Activated CD8-positive, alpha-beta memory T cell treated with anti-CD3 and anti-CD28 coated beads, Interleukin-2, amount 50 U/mL, for 1 hour (primary cell): ENCODE measurements around the gene ZXDC.

Experiments
- DNase-seq: peaks from one replicate; pipeline ENCODE4 v3.0.0-alpha.2; 2020; ENCODE audit errors: extremely low read depth

ZXDC gene

DNA sequence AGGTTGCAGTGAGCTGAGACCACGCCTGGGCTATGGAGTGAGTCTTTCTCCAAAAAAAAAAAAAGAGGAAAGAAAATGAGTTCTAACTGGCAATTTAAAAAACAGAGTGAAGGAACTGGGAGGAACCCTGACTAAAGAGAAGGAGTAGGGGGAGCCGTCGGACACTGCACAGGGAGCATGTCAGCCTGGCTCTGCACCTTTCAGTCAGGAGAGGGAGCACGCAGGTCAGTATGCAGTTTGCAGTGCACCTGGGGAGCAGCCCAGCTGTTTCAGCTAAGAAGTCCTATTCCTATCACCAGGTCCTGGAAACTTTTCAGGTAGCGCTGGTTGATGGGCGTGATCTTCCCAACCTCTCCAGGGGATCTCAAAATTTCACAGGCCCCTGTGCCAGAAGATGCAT lies 14.9 kb upstream of the ZXDC start:
- no peak for DNase-seq

DNA sequence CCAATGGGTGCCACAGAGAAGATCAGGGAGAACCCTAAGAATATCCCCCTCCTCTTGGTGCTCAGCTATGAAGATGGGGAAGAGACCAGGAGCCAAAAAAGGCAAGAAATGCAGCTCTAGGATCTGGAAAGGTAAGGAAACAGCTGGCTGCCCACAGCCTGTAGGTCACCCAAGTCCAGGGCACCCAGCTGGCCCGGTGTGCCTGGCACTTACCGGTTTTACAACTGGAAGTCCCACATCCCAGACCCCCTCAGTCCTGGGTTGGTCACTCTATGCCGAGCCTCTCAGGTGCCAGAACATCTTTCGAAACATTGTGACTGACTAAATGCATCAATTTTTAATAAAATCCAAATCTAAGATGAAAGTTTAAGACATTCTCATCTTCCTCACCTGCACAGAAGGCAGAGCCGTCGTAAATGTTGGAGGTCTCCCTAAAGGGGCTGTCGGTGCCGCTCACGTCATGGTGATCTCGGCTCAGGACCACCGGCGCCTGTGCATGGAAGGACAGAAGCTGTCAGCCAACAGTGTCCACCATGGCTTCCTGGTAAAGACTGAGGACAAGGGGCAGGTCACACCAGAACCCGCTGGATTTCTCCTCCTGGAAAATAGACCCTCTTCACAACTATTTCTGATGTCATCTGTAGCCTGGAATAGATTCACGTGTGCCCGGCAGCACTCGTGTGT lies 13.3 kb upstream of the ZXDC start:
- DNase-seq = no peak

DNA sequence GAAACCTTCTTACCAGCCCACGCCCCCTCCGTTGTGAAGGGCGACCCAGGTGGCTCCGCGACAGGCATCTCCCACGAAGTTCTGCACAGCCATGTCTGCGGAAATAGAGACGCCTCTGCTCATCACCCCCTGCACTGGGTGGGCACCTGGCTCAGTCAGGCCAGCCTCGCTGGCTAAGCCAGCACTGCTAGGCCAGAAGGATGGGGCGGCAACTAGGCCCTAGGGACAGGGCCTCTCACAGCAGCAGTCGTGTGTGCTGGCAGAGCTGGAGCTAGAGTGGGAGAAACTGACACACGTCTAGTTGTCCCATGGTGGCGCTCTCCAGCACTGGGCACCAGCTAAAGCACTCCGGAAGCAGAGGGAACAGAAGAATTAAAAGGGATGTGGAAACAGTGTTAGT lies 12.5 kb upstream of the ZXDC start:
- DNase-seq = no peak

DNA sequence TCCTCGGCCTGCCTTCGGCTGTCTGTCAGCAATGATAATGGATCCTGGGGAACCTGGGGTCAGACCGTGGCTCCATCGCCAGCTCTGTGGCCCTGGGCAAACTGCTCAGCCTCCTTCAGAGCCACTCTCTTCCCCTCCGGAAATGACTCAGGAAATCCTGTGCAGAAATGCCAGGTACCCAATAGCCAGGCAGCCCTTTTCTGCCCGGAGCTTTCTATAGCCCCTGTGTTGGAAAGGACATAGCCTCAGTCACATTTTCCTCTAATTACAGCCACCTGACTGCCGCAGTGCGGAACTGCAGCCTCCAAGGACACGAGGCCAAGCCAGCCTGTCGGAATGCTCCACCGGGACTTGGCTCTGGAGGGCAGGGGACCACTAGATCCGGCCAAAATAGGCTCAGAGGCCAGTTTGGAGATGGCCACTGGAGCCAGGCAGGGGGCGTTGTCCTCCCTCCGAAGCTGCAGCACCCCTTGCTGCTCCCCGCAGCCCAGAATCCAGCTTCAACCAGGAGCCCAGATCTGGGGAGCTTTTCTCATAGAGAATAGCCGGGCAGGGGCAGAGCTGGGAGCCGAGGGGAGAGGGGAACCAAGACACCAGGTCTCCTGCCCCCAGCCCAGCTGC lies 11.6 kb upstream of the ZXDC start:
- no peak for DNase-seq

DNA sequence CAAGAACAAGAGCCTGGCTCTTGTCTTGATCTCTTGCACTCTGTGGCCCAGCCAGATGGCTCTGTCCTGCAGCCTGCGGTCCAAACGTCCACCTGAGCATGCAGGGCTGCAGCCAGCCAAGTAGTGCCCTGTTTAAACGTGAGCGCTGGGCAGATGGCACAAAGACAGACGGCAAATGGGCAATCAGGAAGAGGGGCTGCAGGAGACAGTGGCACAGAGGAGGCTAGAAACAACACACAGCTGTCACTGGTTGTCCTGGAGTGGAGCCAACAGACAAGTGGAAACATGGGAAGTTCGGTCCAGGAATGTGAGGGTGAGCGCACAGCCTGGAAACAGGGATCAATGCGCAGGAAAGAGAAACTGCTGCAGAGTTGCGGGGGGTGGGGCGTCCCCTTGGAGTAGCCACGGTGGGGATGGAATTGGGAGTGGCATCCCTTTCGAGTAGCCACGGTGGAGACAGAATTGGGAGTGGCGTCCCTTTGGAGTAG lies 10.7 kb upstream of the ZXDC start:
- DNase-seq = no peak

DNA sequence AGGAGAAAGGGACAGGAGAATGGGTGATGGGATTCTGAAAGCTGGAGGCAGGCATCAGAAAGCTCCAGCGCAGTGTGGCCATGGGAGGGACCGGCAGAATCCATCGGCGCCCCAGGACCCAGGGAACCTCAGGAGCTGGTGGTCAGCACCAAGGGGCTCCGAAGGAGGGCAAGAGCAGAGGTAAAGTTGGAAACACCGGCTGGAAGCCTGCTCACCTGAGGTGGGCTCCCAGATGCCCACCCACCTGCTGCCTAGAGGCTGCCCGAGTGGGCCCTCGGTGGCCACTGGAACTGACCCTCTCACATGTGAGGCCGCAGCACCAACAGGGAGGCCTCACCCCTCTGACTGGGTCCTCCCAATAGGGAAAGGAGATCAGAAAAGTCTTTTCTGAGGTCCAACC lies 10.3 kb upstream of the ZXDC start:
- DNase-seq = no peak

DNA sequence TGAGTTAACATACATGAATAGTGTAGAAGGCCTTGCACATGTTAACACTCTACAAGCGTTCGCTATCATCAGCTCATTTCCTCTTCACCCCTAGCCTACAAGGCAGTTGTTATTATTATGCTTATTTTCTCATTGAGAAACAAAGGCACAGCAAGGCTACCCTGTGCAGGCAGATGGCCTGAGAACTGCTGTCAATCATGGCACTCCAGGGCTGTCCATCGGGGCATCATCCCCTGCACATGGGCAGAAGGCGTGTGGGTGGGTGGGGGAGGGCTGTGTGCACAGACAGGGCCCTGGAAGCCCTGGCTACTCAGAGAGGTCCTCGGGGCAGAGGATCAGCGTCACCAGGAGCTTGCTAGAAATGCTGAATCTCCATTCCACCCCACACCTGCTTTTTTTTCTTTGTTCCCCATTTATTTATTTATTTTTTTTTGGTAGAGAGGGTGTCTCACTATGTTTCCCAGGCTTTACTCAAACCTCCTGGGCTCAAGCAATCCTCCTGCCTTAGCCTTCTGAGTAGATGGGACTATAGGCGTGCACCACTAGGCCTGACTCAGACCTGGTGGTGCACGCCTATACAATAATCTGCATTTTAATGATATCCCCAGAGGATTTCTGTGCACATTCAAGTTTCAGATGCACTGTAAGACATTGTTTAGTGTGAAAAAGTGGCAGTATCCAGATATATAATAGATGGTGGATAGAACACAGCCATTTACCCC lies 9.6 kb upstream of the ZXDC start:
- no peak for DNase-seq

DNA sequence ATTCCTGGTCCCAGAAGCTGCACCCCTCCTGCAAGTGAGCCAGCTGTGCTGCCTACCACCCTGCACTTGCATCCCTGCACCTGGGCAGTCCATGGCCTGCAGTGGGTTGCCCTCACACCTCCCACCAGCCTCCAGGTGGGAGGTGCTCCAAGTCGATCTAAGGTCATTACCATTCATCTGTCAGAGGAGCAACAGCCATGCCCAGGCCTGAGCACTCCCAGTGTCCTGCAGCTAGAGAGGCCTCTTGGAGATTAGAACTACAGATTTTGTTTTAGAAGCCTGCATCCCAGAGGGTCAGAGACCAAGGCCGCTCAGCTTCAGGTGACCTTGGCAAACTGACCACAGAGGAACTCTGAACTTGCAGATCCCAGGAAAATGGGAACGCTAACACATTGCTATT lies 9.0 kb upstream of the ZXDC start:
- no peak for DNase-seq

DNA sequence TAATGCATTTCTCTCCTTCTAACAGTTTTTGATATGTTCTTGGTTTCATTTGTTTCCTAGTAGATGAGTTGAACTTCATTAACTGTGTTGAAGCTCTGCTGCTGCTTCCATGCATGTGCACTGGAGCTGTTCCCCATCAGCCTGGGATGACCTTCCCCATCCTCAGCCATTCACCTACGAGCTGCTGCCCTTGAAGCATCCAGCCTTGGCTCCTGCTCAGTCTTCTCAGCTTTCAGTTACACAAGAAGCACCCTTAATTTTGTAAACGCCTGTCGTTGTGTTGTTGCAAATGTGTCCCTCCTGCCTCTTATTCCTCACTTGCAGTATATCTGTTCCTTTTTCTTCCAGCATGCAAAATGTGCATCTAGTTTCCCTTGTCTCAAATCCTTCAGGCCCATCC lies 8.5 kb upstream of the ZXDC start:
- no peak for DNase-seq

DNA sequence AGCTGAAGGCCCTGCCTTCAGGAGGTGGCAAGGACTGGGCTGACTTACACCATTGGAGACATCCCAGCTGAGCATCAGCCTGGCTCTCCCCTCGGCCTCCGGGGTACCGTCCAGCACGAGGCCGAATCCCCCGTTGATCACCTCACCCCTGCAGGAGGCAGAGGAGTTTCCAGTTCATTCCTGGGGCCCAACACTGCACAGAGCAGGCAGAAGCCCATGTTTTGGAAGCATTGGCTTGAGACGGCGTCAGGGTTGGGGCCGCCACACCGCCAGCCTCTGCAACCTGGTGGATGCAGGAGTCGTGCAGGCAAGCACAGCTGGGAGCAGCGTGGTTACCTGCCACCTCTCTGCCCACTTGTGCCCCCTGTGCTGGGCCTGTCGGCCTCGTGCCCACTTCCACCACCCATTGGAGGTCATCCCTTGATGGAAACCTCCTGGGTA lies 7.7 kb upstream of the ZXDC start:
- no peak for DNase-seq

DNA sequence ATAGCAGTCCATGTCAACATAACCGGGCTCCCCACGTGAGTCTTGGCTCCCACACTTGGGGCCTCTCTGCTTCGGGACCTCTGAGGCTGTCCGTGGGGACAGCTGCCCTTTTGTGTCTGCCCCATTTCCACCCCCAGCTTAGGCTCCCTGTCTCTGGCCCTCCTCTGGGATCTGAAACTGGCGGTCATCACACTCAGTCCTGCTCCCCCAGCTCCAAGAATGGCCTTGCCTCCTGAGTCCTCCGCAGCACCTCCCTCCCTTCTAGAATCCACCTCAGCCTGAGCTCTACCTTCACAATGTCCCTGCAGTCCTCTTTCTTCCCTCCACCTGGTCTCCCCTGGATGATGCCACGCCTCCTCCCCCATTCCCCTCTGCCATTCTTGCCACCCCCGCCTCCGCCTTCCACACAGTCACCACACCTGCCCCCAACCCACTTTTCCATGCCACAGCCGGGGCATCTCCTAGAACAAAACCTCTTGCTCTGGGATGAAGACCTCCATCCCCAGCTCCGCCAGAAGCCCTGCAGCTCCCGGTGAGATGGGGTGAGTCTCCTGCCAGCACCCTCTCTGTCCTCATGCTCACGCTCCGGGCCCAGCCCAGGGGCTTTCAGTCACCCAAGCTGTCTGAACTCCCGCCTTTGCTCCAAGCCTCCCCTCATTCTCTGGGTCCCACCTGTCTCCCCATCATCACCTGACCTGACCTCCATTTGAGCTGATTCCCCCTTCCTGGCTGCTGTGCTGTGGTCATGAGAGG lies 7.0 kb upstream of the ZXDC start:
- DNase-seq = no peak

DNA sequence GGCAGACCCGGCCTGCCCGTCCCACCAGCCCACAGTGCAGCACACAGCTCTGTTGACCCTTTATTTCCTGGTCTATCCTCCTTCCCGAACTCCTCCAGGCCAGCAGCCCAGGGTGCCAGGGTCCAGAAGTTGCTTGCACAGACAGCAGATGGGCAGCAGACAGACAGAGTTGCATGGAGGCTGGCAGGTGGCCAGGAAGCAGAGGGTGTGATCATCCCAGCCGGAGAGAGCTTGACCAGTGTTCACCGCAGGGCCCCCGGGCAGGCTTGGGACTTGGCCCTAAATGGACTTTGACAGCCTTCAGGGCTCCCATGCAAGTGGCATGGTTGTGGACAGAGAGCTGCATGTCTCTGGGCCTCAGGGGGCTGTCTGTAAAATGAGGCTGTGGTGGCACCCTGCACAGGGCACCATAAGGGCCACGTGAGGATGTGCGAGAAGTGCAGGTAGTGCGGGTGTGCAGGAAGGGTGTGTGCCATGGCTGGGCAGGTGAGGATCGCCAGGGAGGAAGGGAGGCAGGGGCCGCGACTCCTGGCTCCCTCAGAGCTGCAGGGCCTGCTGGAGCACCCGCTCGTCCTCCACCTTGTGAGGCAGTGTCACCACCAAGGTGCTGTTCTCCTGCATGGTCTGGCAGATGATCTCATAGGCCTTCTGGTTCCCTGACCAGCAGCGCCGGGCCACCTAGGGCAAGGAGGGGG lies 6.3 kb upstream of the ZXDC start:
- DNase-seq = no peak

DNA sequence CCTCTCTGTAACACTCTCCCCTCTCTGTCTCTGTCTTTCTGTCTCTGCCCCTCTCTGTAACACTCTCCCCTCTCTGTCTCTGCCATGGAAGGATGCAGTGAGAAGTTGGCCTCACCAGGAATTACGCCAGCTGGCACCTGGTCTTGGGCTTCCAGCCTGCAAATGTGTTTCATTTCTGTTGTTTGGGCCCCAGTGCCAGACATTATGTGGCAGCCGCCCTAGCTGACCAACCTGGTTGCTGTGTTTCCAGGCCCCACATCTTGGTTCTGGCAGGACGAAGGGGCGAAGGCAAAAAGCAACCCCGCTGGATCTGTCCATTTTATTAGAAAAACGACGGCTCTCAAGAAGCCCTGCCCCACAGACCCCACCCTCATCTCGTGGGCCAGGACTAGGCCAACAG lies 5.2 kb upstream of the ZXDC start:
- no peak for DNase-seq

DNA sequence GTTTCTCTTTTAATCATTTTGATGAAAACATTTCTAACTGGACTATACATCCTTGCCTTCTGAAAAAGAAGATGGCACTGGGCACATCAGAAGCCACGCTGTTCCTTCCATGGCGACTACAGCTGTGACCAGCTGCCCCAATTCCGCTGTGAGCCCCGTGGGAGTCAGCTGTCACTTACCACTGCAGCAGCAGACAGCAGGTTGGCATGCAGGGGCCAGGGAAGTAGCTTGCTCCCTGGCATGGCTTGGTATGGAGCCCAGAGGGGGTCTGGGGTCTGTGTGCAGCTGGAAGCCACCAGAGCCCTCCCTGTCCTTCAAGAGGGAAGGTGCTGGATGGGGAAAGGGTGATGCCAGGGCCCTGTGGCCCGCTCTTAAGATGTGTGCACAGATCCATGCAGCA lies 4.5 kb upstream of the ZXDC start:
- no peak for DNase-seq

DNA sequence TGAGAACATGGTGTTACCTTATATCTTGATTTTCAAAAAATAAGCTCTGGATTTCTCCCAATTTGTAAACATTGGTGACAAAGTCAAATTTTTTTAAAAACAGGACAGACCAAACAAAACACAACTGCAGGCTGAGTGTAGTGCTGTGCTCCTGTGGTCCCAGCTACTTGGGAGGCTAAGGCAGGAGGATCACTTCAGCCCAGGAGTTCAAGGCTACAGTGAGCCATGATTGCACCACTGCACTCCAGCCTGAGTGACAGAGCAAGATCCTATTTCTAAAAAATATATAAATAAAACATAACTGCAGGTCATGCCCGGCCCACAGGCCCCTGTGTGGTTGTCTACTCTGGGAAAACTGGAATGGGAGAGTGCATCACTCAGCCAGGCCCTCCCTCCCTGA lies 4.0 kb upstream of the ZXDC start:
- no peak for DNase-seq

DNA sequence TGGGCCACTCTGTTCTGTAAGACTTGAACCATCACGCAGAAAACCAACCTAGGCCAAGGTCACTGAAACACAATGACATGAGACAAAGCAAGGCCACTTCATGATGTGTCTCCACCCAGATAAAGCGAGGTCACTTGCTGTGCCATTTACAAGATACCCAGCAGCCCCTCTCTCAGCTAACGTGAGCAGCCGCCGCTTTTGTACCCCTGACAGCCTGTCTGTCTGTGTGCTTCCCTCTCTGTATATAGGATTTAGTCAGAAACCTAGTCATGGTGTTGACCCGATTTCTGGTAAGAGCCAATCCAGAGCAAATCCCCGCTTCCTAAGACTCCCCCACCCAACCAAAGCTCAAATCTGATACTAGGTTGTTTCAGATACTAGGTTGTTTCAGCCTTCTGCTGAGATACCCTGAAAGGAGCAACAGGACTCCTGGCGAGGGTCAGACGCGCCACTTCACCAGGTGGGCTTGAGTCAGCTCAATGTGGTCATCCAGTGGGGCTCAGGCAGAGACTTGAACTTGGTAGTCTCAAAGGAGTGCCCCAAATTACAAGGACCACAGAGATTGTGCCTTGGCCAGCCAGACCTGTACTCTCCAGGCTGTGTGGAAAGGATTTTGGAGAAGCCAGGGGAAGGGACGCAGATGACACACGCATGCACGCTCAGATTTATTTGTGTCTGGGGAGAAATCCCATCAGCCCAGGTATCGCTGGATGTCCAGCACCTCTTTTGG lies 3.1 kb upstream of the ZXDC start:
- no peak for DNase-seq

DNA sequence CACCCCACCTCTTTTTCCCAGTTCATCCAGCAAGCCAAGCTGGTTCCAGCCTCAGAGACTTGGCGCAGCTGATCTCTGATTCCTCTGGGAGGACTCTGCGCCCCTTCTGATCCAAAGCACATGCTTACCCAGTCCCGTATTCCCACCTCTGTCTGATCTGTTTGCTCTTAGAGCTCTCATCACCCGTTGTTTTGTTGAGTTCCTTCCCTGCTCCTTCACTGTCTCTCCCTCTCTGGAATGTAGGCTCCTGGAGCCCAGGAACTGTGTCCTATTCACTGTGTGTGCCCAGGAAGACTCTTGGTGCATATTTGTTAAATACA lies 1.3 kb upstream of the ZXDC start:
- DNase-seq = no peak

DNA sequence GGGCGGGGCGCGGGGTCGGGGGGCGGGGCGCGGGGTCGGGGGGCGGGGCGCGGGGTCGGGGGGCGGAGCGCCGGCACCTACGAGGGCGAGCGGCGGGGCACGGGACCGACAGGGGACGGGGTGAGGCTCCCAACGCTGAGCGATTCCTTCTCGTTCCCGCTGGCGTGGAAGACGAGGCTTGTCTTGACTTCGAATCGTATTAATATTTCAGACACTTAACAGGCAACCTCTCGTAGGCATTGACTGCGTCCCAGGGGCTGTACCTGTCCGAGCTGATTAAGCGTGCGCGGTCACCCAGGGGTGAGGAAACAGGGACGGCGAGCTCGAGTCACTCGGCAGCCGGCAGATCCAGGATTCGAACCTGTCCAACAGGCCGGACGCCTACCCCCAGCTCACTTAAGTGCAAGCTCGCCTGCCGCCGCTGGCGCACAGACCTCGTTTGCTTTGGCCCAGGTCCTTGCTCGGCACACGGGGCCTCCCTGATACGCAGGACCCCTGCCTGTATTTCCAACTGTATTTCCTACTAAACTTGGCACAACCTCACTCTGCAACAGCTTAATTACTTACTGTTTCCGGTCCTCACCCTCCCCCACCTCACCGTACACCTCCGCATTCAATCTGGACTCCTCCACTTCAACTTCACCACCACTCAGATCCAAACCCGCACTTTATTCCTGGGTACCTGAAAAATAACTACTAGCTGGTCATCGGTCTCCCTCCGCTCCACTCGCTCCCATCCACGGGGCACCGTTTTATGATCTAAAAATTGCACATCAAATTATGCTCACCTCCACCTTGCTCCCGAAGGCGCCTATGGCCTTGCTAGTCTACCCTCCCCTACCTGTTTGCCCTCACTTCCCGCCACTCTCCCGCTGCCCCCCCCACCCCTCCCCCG lies 722 bp upstream of the ZXDC start:
- no peak for DNase-seq

DNA sequence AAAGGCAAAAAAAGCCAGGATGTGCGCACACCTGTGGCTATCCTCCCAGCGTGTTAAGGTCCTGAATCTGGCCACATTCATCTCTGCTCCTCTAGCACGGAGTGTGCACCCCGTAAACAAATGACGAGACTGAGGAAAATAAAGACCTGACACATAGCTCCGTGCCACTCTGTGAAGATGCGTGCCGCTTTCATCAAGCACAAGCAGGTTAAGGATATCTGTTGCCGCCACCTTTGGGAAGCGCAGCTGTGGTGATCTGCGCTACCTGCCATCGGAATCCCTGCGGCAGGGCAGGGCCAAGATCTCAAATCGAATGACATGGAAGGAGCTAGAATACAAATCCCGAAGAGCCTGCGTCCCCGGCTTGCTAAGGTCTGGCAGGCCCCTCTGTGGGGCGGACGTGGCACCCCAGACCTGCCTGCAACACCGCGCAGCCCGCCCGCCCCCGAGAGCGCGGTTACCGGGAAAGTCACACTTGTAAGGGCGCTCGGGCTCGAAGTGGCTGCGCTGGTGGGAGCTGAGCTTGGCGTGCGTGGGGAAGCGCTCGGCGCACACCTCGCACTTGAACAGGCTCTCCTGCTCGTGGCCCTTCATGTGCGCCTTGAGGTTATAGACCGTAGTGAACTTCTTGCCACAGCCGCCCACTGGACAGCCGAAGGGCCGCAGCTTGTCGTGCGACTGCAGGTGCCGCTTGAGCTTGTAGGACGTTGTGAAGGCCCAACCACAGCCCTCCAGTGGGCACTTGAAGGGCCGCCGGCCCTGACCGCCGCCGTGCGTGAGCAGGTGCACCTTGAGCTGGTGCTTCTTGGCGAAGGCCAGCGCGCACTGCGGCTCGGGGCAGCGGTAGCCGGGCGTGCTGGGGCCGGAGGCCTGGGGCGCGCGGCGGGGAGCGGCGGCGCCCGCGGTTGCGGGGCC lies 936 bp downstream of the ZXDC start:
- DNase-seq = no peak
